ENCODE measurements around the gene OR6S1. TPM values are rescaled to one million over a fixed set of nuclear protein-coding genes. Genes with fewer than 3 reads are reported as not detected.
A peak's percentile ranks its signal among the peaks of the same experiment; 100 is the strongest.

The OR6S1 gene
- total RNA-seq, 2 donors from 2014 or later = not detected

DNA sequence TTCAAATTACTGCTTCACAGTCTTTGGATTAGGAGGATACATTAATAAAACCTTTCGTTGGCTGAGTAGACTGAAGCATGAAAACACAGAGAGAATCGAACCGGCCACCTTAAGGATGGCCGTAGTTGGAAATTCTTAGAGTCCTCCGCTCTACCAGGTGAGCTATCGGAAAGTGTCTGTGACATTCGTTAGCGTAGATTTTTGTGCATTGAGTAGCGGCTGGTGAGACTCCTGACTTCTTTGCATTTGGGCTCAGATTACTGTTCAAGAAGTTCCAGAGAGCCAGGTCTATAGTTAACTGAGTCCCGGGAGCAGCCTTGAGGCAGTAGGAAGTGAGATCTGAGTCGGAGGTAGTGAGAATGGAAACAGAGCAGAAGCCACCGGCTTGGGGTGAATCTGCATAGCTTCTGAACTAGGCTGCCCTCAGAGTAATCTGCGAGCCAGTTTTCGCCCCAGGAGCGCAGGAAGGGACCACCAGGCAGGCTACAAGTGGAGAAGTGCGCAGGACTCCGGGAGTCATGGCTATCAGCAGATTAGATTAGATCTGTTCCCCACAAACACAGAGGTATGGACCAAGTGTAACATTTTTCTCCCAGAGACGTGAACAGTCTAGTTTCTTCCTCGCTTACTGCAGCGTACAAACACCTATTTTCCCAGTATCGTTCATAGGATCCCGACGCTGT is 11.0 kb downstream of the OR6S1 start:
- Histone ChIP-seq H3K27me3 (replicated peaks; ENCODE audit: insufficient read depth) (no peaks in the 10 kb centered on the region), H3K4me1 (ENCODE audit: control insufficient read depth in 1 of 2, low read depth in 2 of 2) (peaks cover 19 to 34% of the 10 kb centered on the region in 2 donors), H3K9me3 (no peaks in the 10 kb centered on the region), H3K4me3 (peak overlapping the region; percentile 68), H3K27ac (no peak overlapping the region), H3K36me3 (no peaks in the 10 kb centered on the region)
- DNase-seq (ENCODE audit: low spot score) (no peak), ATAC-seq (ENCODE audit: insufficient number of reproducible peaks, low FRiP score, low read depth) (no peak)
- TF ChIP-seq, protein P1, sequence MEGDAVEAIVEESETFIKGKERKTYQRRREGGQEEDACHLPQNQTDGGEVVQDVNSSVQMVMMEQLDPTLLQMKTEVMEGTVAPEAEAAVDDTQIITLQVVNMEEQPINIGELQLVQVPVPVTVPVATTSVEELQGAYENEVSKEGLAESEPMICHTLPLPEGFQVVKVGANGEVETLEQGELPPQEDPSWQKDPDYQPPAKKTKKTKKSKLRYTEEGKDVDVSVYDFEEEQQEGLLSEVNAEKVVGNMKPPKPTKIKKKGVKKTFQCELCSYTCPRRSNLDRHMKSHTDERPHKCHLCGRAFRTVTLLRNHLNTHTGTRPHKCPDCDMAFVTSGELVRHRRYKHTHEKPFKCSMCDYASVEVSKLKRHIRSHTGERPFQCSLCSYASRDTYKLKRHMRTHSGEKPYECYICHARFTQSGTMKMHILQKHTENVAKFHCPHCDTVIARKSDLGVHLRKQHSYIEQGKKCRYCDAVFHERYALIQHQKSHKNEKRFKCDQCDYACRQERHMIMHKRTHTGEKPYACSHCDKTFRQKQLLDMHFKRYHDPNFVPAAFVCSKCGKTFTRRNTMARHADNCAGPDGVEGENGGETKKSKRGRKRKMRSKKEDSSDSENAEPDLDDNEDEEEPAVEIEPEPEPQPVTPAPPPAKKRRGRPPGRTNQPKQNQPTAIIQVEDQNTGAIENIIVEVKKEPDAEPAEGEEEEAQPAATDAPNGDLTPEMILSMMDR (IDR thresholded peaks at IDR 0.05) = no peak

- no peak for DNase-seq (ENCODE audit: low spot score)
- Histone ChIP-seq H3K4me1 (ENCODE audit: control insufficient read depth in 1 of 2, low read depth in 2 of 2) (peaks cover 24 to 36% of the 10 kb centered on the region in 2 donors), H3K36me3 (no peaks in the 10 kb centered on the region), H3K9me3 (no peaks in the 10 kb centered on the region), H3K4me3 (no peak overlapping the region), H3K27me3 (replicated peaks; ENCODE audit: insufficient read depth) (no peaks in the 10 kb centered on the region), H3K27ac (no peak overlapping the region)
- no peak for ATAC-seq (ENCODE audit: insufficient number of reproducible peaks, low FRiP score, low read depth)
- TF ChIP-seq, protein P1 (IDR thresholded peaks at IDR 0.05) = no peak
Observed at GRCh38 chr14:20628063-20628854, 13.2 kb downstream of the OR6S1 start.

- Histone ChIP-seq H3K27me3 (replicated peaks; ENCODE audit: insufficient read depth) (no peaks in the 10 kb centered on the region), H3K4me3 (no peak overlapping the region), H3K9me3 (no peaks in the 10 kb centered on the region), H3K4me1 (ENCODE audit: control insufficient read depth in 1 of 2, low read depth in 2 of 2) (peaks cover 22 to 35% of the 10 kb centered on the region in 2 donors), H3K27ac (no peak overlapping the region), H3K36me3 (no peaks in the 10 kb centered on the region)
- ATAC-seq (ENCODE audit: insufficient number of reproducible peaks, low FRiP score, low read depth) (no peak), DNase-seq (ENCODE audit: low spot score) (no peak)
- TF ChIP-seq, protein P1 (IDR thresholded peaks at IDR 0.05) = no peak
Observed at GRCh38 chr14:20627346-20628027, 14.0 kb downstream of the OR6S1 start.

GRCh38 chr14:20626274-20626673 is 15.2 kb downstream of the OR6S1 start:
- no peaks in the 10 kb centered on the region for H3K36me3 ChIP-seq
- no peak overlapping the region for H3K27ac ChIP-seq
- ATAC-seq (ENCODE audit: insufficient number of reproducible peaks, low FRiP score, low read depth) (no peak), DNase-seq (ENCODE audit: low spot score) (no peak)
- H3K9me3 ChIP-seq = no peaks in the 10 kb centered on the region
- no peaks in the 10 kb centered on the region for H3K27me3 ChIP-seq (replicated peaks; ENCODE audit: insufficient read depth)
- peaks cover 10 to 24% of the 10 kb centered on the region in 2 donors for H3K4me1 ChIP-seq (ENCODE audit: control insufficient read depth in 1 of 2, low read depth in 2 of 2)
- TF ChIP-seq, protein P1 (IDR thresholded peaks at IDR 0.05) = no peak
- H3K4me3 ChIP-seq = peak overlapping the region; percentile 67

Measured in thoracic aorta (tissue), 2 donors.